GM12891 (cell line): ENCODE data around the gene CCDC85A.

ENCODE experiments used
- DNase-seq: peaks from one replicate; pipeline ENCODE4 v3.0.0; 2011; ENCODE audit warnings: low spot score; ENCODE audit not compliant: insufficient read length
- FAIRE-seq: peaks from 2 replicates; lab custom pipeline; 2011; peaks lifted over from hg19 to GRCh38; lab: Jason Lieb, UNC
- PAX5 ChIP-seq: IDR thresholded peaks from 2 replicates; pipeline ENCODE4 v1.6.1; 2011; ENCODE audit warnings: low read length, moderate library complexity, mild to moderate bottlenecking; ENCODE audit not compliant: insufficient read depth, severe bottlenecking
- POLR2A ChIP-seq: IDR thresholded peaks from 2 replicates; pipeline ENCODE4 v1.6.1; 2011; ENCODE audit warnings: low read depth, low read length, control low read depth
- POLR2AphosphoS5 ChIP-seq: IDR thresholded peaks from 2 replicates; pipeline ENCODE4 v1.6.1; 2011; ENCODE audit warnings: low read depth, low read length, control low read depth
- POU2F2 ChIP-seq: IDR thresholded peaks from 2 replicates; pipeline ENCODE4 v1.6.1; 2011; ENCODE audit warnings: low read depth, mild to moderate bottlenecking, control low read depth, low read length, moderate library complexity
- SPI1 ChIP-seq: IDR thresholded peaks from 2 replicates; pipeline ENCODE4 v1.6.1; 2011; ENCODE audit warnings: low read depth, low read length, control low read depth
- TAF1 ChIP-seq: IDR thresholded peaks from 2 replicates; pipeline ENCODE4 v1.6.1; 2011; ENCODE audit warnings: low read depth, low read length, control low read depth

CCDC85A gene

GRCh38 chr2:56338232-56338631, 154.4 kb downstream of the CCDC85A start:
- DNase-seq: no peak
- TF ChIP-seq POLR2A: no peak
- 0 out of 2 replicates have a peak, but pooled peaks have one; percentile 22 for TF ChIP-seq SPI1
- no peak for TF ChIP-seq TAF1
- TF ChIP-seq PAX5: no peak
- no peak for FAIRE-seq

GRCh38 chr2:56344771-56345170, 161.0 kb downstream of the CCDC85A start:
- TF ChIP-seq PAX5 (no peak), SPI1 (no peak), POLR2AphosphoS5 (no peak), TAF1 (no peak), POU2F2 (no peak), POLR2A (no peak)
- FAIRE-seq: no peak

GRCh38 chr2:56347881-56348280, 164.1 kb downstream of the CCDC85A start:
- TF ChIP-seq POU2F2 (no peak), TAF1 (no peak), POLR2AphosphoS5 (no peak), SPI1 (no peak), POLR2A (no peak), PAX5 (no peak)
- DNase-seq (no peak), FAIRE-seq (no peak)

More at GRCh38 chr2:56344771-56345170, 161.0 kb downstream of the CCDC85A start:
- DNase-seq: no peak

- no peak for TF ChIP-seq POU2F2
- no peak for TF ChIP-seq PAX5
- no peak for TF ChIP-seq POLR2A
- TF ChIP-seq POLR2AphosphoS5: no peak
- TF ChIP-seq TAF1: no peak
- no peak for TF ChIP-seq SPI1
- FAIRE-seq: peak; percentile 45
Measured at GRCh38 chr2:56348392-56349210, 164.8 kb downstream of the CCDC85A start.

GRCh38 chr2:56357655-56358295, 174.0 kb downstream of the CCDC85A start:
- DNase-seq (no peak), FAIRE-seq (no peak)
- TF ChIP-seq POLR2AphosphoS5 (no peak), POLR2A (no peak), POU2F2 (no peak), SPI1 (no peak), TAF1 (no peak), PAX5 (no peak)

More at GRCh38 chr2:56348392-56349210, 164.8 kb downstream of the CCDC85A start:
- no peak for DNase-seq

- TF ChIP-seq POLR2A (no peak), PAX5 (no peak), POLR2AphosphoS5 (no peak), POU2F2 (no peak), TAF1 (no peak), SPI1 (no peak)
- FAIRE-seq (no peak), DNase-seq (no peak)
Measured at GRCh38 chr2:56361844-56362243, 178.1 kb downstream of the CCDC85A start.

GRCh38 chr2:56364902-56365301, 181.1 kb downstream of the CCDC85A start:
- DNase-seq: no peak
- no peak for FAIRE-seq
- TF ChIP-seq TAF1 (no peak), SPI1 (no peak), POU2F2 (no peak), POLR2A (no peak), PAX5 (no peak), POLR2AphosphoS5 (no peak)

GRCh38 chr2:56369316-56369715, 185.5 kb downstream of the CCDC85A start:
- FAIRE-seq (no peak), DNase-seq (no peak)
- TF ChIP-seq POU2F2 (no peak), PAX5 (no peak), SPI1 (no peak), POLR2AphosphoS5 (no peak), TAF1 (no peak), POLR2A (no peak)

GRCh38 chr2:56372071-56372656, 188.4 kb downstream of the CCDC85A start:
- no peak for FAIRE-seq
- no peak for TF ChIP-seq POLR2AphosphoS5
- TF ChIP-seq POU2F2: no peak
- no peak for TF ChIP-seq POLR2A
- no peak for TF ChIP-seq TAF1
- no peak for DNase-seq

GRCh38 chr2:56375251-56375650, 191.5 kb downstream of the CCDC85A start:
- FAIRE-seq: no peak
- TF ChIP-seq PAX5 (no peak), TAF1 (no peak), POLR2A (no peak), POU2F2 (no peak), SPI1 (no peak), POLR2AphosphoS5 (no peak)
- no peak for DNase-seq
